SK-N-SH treated with all-trans-retinoic acid at 6 μM for 48 hours (cell line): ENCODE results near the gene AHRR.

Experiments
- CREB5 ChIP-seq: fragments of 250-450 bp; sonication (Bioruptor Pico); IDR thresholded peaks from 2 replicates; pipeline ENCODE4 v1.5.1; 2020; ENCODE audit warnings: low read depth, mild to moderate bottlenecking, moderate library complexity
- GLIS3 ChIP-seq: fragments of 250-450 bp; sonication (Bioruptor Pico); IDR thresholded peaks from 2 replicates; pipeline ENCODE4 v1.5.0; 2020; ENCODE audit warnings: mild to moderate bottlenecking, moderate library complexity
- ZFP30 ChIP-seq: fragments of 450-650 bp; formaldehyde crosslinking; IDR thresholded peaks from 2 replicates; pipeline ENCODE4 v1.5.0; 2022; ENCODE audit warnings: mild to moderate bottlenecking, moderate library complexity
- ZNF565 ChIP-seq: fragments of 450-650 bp; formaldehyde crosslinking; conservative IDR thresholded peaks from 2 replicates; pipeline ENCODE4 v1.5.0; 2020; ENCODE audit warnings: low read depth, mild to moderate bottlenecking, moderate library complexity
- TF ChIP-seq, protein P1 (sequence below): fragments of 250-450 bp; sonication (Bioruptor Pico); IDR thresholded peaks from 2 replicates; pipeline ENCODE4 v1.8.0; 2020; ENCODE audit warnings: mild to moderate bottlenecking, moderate library complexity, borderline replicate concordance

- TF ChIP-seq ZFP30 (CRISPR knock-in tag) = no peak
- no peak for TF ChIP-seq GLIS3 (CRISPR knock-in tag)
- TF ChIP-seq CREB5 (CRISPR knock-in tag) = no peak
- TF ChIP-seq ZNF565 (CRISPR knock-in tag) = no peak
- TF ChIP-seq, protein P1, sequence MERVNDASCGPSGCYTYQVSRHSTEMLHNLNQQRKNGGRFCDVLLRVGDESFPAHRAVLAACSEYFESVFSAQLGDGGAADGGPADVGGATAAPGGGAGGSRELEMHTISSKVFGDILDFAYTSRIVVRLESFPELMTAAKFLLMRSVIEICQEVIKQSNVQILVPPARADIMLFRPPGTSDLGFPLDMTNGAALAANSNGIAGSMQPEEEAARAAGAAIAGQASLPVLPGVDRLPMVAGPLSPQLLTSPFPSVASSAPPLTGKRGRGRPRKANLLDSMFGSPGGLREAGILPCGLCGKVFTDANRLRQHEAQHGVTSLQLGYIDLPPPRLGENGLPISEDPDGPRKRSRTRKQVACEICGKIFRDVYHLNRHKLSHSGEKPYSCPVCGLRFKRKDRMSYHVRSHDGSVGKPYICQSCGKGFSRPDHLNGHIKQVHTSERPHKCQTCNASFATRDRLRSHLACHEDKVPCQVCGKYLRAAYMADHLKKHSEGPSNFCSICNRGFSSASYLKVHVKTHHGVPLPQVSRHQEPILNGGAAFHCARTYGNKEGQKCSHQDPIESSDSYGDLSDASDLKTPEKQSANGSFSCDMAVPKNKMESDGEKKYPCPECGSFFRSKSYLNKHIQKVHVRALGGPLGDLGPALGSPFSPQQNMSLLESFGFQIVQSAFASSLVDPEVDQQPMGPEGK (CRISPR knock-in tag) = no peak
Measured at GRCh38 chr5:474840-475661, 153.5 kb downstream of the AHRR start.
